ENCODE measurements around the gene GRHPR.

The GRHPR gene

GRCh38 chr9:37441776-37442370 is 19.4 kb downstream of the GRHPR start:
- H3K27me3 Mint-ChIP-seq (ENCODE audit: low read depth) = no peaks in the 10 kb centered on the region
- TF ChIP-seq, protein P1, sequence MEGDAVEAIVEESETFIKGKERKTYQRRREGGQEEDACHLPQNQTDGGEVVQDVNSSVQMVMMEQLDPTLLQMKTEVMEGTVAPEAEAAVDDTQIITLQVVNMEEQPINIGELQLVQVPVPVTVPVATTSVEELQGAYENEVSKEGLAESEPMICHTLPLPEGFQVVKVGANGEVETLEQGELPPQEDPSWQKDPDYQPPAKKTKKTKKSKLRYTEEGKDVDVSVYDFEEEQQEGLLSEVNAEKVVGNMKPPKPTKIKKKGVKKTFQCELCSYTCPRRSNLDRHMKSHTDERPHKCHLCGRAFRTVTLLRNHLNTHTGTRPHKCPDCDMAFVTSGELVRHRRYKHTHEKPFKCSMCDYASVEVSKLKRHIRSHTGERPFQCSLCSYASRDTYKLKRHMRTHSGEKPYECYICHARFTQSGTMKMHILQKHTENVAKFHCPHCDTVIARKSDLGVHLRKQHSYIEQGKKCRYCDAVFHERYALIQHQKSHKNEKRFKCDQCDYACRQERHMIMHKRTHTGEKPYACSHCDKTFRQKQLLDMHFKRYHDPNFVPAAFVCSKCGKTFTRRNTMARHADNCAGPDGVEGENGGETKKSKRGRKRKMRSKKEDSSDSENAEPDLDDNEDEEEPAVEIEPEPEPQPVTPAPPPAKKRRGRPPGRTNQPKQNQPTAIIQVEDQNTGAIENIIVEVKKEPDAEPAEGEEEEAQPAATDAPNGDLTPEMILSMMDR (IDR thresholded peaks at IDR 0.05; ENCODE audit: unreplicated experiment in 3 of 3) = no peak
- peak overlapping the region in 1 of 3 experiments; percentile 40 for H3K27ac Mint-ChIP-seq
- H3K4me3 Mint-ChIP-seq = no peak overlapping the region
- peaks cover 64% of the 10 kb centered on the region for H3K36me3 Mint-ChIP-seq (ENCODE audit: low read depth)
- no peaks in the 10 kb centered on the region for H3K9me3 Mint-ChIP-seq
- no peaks in the 10 kb centered on the region for H3K4me1 Mint-ChIP-seq

DNA sequence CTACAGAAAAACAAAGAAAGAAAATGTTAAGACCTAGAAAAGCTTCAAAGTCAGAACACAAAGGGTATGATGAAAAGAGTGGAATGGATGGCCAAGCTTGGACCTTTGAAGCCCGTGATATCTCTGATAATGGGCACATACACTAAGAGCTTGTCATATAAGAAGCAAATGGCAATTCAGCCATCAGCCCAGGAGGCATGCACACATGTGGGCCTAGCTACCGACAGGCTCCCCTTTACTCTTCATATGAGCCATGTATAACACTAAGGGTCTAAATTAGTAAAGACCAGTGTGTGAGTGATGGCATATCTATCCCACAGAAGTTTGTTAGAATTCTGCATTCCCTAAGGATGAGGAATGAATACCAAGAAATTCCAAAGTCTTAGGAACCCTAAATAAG is 20.1 kb downstream of the GRHPR start:
- H3K27ac Mint-ChIP-seq = peak overlapping the region in 1 of 3 experiments; percentile 40
- no peaks in the 10 kb centered on the region for H3K4me1 Mint-ChIP-seq
- H3K9me3 Mint-ChIP-seq = no peaks in the 10 kb centered on the region
- no peaks in the 10 kb centered on the region for H3K27me3 Mint-ChIP-seq (ENCODE audit: low read depth)
- peaks cover 60% of the 10 kb centered on the region for H3K36me3 Mint-ChIP-seq (ENCODE audit: low read depth)
- TF ChIP-seq, protein P1 (IDR thresholded peaks at IDR 0.05; ENCODE audit: unreplicated experiment in 3 of 3) = no peak
- no peak overlapping the region for H3K4me3 Mint-ChIP-seq

GRCh38 chr9:37443566-37443965 is 21.1 kb downstream of the GRHPR start:
- no peak overlapping the region for H3K4me3 Mint-ChIP-seq

GRCh38 chr9:37444890-37445289 is 22.4 kb downstream of the GRHPR start:
- TF ChIP-seq, protein P1 (IDR thresholded peaks at IDR 0.05; ENCODE audit: unreplicated experiment in 3 of 3) = no peak
- H3K27me3 Mint-ChIP-seq (ENCODE audit: low read depth) = no peaks in the 10 kb centered on the region
- H3K36me3 Mint-ChIP-seq (ENCODE audit: low read depth) = peaks cover 48% of the 10 kb centered on the region
- no peak overlapping the region for H3K4me3 Mint-ChIP-seq
- no peaks in the 10 kb centered on the region for H3K9me3 Mint-ChIP-seq
- H3K27ac Mint-ChIP-seq = no peak overlapping the region
- no peaks in the 10 kb centered on the region for H3K4me1 Mint-ChIP-seq

More at GRCh38 chr9:37443566-37443965, 21.1 kb downstream of the GRHPR start:
- Mint-ChIP-seq H3K27ac (no peak overlapping the region), H3K27me3 (ENCODE audit: low read depth) (no peaks in the 10 kb centered on the region), H3K4me1 (no peaks in the 10 kb centered on the region), H3K9me3 (no peaks in the 10 kb centered on the region), H3K36me3 (ENCODE audit: low read depth) (peaks cover 58% of the 10 kb centered on the region)
- TF ChIP-seq, protein P1 (IDR thresholded peaks at IDR 0.05; ENCODE audit: unreplicated experiment in 3 of 3) = no peak

- Mint-ChIP-seq H3K27ac (no peak overlapping the region), H3K4me1 (no peaks in the 10 kb centered on the region), H3K36me3 (ENCODE audit: low read depth) (peaks cover 46% of the 10 kb centered on the region), H3K9me3 (no peaks in the 10 kb centered on the region), H3K27me3 (ENCODE audit: low read depth) (no peaks in the 10 kb centered on the region), H3K4me3 (no peak overlapping the region)
- TF ChIP-seq, protein P1 (IDR thresholded peaks at IDR 0.05; ENCODE audit: unreplicated experiment in 3 of 3) = no peak
These were observed 23.3 kb downstream of the GRHPR start for GRCh38 chr9:37445832-37446231.

DNA sequence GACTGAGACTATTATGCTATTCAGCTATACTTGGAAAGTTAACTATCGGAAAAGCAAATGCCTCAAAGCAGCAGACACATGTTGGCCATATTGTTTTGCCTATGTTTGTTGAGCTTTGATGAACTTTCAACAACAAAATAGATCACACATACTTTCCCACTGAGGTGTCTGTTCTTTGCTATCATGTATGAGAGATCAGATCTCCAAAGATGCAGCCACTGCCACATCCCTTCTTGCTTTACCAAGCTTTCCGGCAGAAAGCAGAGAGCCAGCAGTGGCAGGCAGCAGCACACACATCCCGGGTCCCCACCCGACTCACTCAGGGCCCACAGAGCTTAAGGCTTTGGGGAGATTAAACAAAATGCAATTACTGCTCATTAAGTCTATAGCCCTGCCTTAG is 23.9 kb downstream of the GRHPR start:
- Mint-ChIP-seq H3K9me3 (no peaks in the 10 kb centered on the region), H3K27ac (peak overlapping the region in 1 of 3 experiments; percentile 25), H3K4me3 (no peak overlapping the region)

More for the DNA sequence above, 23.9 kb downstream of the GRHPR start:
- TF ChIP-seq, protein P1 (IDR thresholded peaks at IDR 0.05; ENCODE audit: unreplicated experiment in 3 of 3) = no peak
- Mint-ChIP-seq H3K4me1 (no peaks in the 10 kb centered on the region), H3K36me3 (ENCODE audit: low read depth) (peaks cover 42% of the 10 kb centered on the region), H3K27me3 (ENCODE audit: low read depth) (no peaks in the 10 kb centered on the region)

Measured in nephron (organoid).